ENCODE data around the gene PSMB9.
"Not testable (repeated sequence)": the region's sequence is repeated elsewhere in the genome, so short reads cannot be mapped to it uniquely, and the experiment has no call there.

Gene PSMB9

GRCh38 chr6:32858194-32858593, 4.2 kb downstream of the PSMB9 start:
- DNase-seq = no peak

- DNase-seq = no peak
Observed at GRCh38 chr6:32860674-32861073, 6.7 kb downstream of the PSMB9 start.

DNA sequence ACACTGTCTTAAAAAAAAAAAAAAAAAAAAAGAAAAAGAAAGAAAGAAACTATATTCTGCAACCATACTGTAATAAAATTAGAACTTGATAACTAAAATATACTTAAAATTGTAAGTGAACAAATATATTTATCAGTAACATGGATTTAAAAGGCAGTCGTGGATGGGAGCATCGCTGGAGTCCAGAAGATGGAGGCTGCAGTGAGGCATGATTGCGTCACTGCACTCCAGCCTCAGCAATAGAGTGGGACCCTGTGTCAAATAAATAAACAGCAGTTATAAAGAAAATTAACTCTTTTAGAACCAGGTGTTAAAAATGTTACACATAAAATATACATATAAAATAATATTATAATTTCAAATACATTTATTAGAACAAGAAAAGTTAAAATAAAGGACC, 8.7 kb downstream of the PSMB9 start:
- no peak for DNase-seq

DNA sequence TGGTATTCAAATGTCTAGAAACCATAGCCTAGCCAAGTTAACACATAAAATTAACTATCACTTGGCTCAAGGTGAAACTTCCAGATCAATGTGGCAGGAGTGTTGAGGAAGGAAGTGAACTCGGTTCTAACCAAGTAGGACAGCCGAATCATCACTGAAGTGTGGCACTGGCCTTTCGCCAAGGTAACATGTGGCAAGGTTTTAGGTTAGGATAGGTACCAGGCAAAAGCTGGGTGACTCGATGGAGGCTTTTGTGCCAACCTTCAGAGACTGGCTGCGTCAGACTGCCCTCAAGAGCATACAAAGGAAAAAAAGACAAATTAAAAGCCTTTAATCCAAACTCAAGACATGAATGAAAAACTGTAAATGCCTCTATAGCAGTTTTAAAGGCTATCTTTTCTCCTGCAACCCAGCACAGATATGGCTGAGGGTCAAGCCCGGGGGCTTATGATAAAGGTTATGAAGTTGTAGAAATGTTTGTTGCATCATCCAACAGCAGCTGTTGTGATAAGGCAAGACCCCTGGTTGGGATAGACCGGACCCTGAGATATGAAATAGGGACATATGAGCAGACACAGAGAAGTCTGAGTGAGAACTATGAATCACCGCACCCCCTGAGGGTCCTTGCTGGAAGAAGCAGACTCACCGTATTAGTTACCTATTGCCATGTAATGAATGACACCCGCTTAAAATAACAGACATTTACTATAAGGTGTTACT, 11.9 kb downstream of the PSMB9 start:
- DNase-seq = no peak

GRCh38 chr6:32867022-32867477, 13.1 kb downstream of the PSMB9 start:
- DNase-seq = no peak

DNA sequence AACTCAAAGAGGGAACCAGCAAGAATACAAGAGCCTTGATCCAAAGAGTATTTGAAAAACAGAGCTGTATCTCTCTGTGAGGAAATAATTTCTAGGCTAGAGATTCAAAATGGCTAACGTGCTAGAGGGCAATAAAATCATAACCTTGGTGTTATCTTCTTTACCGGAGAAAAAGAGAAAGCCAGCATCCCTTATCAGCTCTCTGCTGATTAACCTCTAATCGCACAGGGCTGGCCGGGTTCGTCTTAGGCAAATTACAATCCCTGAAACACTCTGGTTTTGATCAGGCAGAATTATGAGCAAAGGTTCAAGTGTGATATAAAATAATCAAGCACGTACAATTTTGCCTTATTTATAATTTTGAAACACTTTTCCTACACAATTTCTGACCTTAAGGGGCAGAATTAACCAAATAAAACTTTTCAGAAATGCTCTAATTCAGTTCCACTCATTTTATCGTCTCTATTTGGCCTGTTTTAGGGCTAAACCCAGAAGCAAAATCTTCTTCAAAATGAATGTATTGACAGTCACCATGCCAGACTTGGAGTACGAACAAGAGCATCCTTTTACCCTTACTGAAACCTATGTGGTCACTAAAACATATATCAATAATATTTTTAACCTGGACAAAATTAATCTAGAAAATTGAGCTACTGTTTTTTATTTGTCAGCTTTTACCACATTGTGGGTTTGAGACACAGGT, 13.7 kb downstream of the PSMB9 start:
- DNase-seq = no peak

DNA sequence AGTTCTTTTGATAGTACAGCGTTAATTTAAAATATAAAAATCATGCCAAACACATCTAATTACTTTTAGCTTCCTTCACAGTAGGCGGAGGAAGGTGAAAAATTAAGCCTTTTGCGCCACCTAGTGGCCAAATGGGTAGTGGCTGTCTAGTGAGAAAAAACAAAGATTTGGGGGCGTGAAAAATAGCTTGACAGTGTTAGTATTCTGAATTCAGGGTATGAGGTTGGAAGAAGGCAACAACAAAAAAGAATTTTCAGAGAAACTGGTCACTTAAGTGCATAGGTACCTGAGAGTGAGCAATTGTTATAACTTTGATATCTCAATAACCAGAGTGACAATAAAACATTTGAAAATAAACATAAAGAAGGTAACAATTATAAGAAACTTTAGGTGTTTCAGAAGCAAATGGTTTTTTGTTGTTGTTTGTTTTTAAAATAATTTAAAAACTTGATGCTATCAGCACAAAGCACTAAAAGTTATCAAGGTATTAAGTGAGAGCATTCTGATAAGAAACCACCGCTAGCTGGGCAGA, 14.3 kb downstream of the PSMB9 start:
- peak in 49 of 58 donors; percentile 1 to 86 (median 46) for DNase-seq

- not testable (repeated sequence) for DNase-seq
Observed at GRCh38 chr6:32873947-32874346, 20.0 kb downstream of the PSMB9 start.

- DNase-seq = no peak
Observed at GRCh38 chr6:32876603-32877002, 22.6 kb downstream of the PSMB9 start.

GRCh38 chr6:32879691-32880090, 25.7 kb downstream of the PSMB9 start:
- DNase-seq = no peak

DNA sequence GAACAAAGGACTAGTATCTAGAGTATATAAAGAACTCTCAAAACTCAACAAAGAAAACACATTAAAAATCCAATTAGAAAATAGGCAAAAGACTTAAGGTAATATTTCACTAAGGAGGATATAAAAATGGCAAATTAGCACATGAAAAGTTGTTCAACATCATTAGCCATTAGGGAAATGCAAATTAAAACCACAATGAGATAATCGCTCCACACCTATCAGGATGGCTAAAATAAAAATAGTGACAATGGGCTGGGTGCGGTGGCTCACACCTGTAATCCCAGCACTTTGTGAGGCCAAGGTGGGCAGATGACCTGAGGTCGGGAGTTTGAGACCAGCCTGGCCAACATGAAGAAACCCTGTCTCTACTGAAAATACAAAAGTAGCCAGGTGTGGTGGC, 27.0 kb downstream of the PSMB9 start:
- DNase-seq = not testable (repeated sequence)

- DNase-seq = no peak
Observed at GRCh38 chr6:32882879-32883250, 28.9 kb downstream of the PSMB9 start.

DNA sequence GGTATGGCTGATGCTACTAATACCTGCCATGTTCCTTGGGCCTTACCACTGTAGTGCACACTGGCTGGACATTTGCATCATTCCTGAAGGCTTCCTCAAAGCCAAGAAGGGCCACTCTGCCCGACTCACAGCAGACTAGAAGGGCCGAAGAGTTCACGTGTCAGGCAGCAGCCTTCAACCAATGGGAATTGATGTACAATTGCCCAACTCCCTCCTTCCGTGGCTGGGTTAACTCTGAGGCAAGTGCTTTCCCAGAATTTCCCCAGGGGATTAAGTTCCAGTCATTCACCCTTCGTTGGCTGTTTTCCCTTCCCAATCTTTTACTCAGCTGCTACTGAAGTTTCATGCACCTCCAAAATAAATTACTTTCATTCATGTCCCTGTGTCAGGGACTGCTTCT, 29.8 kb downstream of the PSMB9 start:
- peak in 8 of 58 donors; percentile 7 to 62 (median 16) for DNase-seq

DNA sequence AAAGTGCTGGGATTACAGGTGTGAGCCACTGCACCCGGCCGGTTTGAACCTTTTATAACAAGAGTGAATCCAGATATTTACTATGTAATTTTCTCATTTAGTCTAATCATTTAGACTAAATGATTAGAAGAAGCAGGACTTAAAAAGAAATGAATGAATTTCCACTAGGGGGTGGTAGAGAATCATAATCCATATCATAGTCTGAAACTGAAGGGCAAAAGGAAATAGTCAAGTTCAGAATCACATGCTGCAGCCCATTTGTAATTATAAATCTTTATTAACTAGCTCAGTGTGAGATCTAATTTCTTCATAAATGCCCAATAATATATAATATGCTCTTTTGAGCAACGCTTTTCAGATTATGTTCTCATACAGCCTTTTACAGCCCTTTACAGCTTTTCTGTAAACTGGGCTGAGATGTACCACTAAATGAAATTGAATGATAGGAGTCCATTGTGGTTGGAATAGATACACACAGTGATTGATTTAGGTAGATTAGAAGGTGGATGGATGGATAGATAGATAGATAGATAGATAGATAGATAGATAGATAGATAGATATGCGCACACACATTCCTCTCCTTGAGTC, 31.8 kb downstream of the PSMB9 start:
- peak in 2 of 58 donors; percentile 1 to 30 for DNase-seq

DNA sequence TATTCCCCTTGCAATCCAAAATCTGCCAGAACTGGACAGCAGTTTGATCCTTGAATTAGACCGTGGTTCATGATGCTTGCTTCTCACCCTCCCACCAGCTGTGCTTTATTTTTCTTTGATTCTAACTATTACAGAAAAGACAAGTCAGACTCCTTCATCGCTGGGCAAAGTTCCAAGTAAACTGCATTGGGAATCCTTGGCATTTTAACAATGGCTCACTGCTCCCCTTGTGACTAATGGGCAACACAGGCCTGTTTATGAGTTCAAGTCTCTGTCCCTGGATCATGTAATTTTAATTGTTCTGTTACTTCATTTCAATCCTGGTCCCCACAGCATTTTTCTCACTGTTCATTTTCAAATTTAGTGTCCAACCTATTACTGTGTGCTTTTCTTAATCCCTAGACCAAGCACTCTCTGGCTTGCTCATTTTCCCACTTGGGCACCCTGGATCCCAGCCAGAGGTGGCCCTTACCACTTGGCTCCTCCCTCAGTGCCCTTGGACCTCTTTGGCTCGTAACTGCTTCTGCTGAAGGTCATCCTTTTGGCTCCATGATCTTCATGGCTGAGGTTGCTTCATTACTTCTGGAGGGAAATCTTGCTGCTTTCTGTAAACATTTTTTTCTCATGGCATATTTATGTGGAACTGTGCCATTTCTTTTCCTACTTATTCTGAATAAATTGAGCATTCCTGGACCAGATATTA, 32.8 kb downstream of the PSMB9 start:
- DNase-seq = peak in 4 of 58 donors; percentile 11 to 48 (median 20)

- DNase-seq = peak in 10 of 58 donors; percentile 5 to 28 (median 12)
Observed at GRCh38 chr6:32887616-32888015, 33.6 kb downstream of the PSMB9 start.

- DNase-seq = no peak
Observed at GRCh38 chr6:32888576-32888975, 34.6 kb downstream of the PSMB9 start.

DNA sequence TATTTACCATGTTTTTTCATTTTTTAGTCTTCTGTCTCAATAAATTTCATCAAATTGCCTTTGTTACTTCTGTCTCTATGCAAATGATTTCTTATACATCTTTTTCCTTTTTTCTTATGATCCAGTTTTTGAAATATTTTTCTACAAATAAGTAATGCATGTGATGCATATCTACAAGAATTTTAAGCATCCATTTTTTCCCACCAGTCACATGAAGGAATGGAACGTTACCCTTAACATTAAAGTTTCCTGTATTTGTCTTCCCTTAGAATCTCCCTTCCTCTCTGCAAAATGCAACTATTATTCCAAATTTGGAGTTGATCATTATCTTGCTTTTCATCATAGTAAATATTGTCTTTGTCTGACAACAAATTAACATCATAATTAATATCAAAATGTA, 35.5 kb downstream of the PSMB9 start:
- DNase-seq = no peak

- no peak for DNase-seq
Observed at GRCh38 chr6:32890831-32891230, 36.8 kb downstream of the PSMB9 start.

DNA sequence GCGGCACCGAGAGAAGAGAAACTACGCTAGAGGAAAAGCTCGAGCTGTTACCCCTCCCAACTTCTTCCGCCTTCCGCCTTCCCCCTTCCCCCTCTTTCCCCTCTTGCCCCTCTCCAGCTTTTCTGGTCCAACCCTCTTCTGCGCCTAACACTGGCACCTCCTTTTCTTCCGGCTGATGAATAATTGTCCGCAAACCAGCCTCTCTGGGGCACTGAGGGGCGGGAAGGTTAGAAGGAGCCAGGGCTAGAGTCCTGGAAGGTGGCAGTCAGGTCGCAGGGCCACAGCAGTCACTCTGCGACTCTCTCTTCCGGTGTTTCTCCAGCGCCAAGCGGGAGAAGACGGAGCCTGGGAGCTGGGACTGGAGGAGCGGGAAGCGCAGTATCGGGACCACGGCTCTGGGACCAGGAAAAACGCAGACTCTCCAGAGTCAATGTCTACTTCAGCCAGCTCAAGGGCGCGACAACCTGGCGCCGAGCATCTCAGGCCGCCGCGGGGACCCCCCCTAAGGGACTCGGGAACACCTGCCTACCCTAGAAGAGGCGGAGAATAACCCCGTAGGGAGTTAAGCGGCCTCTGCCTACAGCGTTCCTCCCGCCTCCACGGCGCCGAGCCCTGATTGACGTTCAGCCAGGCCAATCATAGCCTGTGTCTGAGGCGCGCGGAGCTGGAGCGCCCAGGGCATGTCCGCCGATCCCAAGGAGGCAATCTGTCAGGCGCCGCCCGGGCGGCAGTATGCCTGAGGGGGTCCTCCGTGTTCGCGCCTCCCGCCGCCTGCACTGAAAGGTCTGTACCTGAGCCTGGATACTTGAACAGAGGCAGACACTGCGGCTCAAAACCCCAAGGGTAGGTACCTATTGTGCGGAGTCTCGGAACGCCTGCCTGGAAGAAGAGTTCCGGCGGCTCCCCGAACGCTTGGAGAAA, 40.4 kb downstream of the PSMB9 start:
- DNase-seq = peak; percentile 50 to 96 (median 86)

- no peak for DNase-seq
Observed at GRCh38 chr6:32895006-32895345, 41.0 kb downstream of the PSMB9 start.

Data from anterior cingulate cortex (tissue), 58 donors.